Lung (tissue), 12 donors: ENCODE results near the gene PFDN5. TPM values are rescaled to one million over a fixed set of nuclear protein-coding genes. Genes with fewer than 3 reads are reported as not detected.

Experiments
- ATAC-seq: fragments of 200-7000 bp; cut with Tn5 transposase; one replicate; pipeline ENCODE4 v1.9.1; 2020; ENCODE audit warnings: moderate number of reproducible peaks; ENCODE audit not compliant: insufficient read depth, low FRiP score
- DNase-seq, 3 donors: peaks; one replicate each; pipeline ENCODE4 v3.0.0-alpha.2; 2013 to 2017
- H3K27ac ChIP-seq, 2 donors: one replicate each; pipeline ENCODE4 v1.5.1; 2013; ENCODE audit warnings: mild to moderate bottlenecking in 2 of 2, moderate library complexity in 2 of 2, control low read depth in 1 of 2, inconsistent platforms in 1 of 2, low read depth in 1 of 2, low read length in 1 of 2
- H3K27me3 ChIP-seq, 3 donors: one replicate each; pipeline ENCODE4 v1.5.1; 2013; ENCODE audit warnings: low read length in 2 of 3; ENCODE audit not compliant: control insufficient read depth in 3 of 3, insufficient read depth in 3 of 3
- H3K36me3 ChIP-seq, 4 donors: one replicate each; pipeline ENCODE4 v1.5.1; 2013; ENCODE audit warnings: low read length in 4 of 4, mild to moderate bottlenecking in 1 of 4, moderate library complexity in 1 of 4; ENCODE audit not compliant: control insufficient read depth in 4 of 4, insufficient read depth in 4 of 4
- H3K4me1 ChIP-seq, 5 donors: one replicate each; pipeline ENCODE4 v1.5.1; 2013; ENCODE audit warnings: low read length in 5 of 5, mild to moderate bottlenecking in 2 of 5, moderate library complexity in 1 of 5; ENCODE audit not compliant: control insufficient read depth in 5 of 5, insufficient read depth in 5 of 5
- H3K4me3 ChIP-seq: one replicate; pipeline ENCODE4 v1.5.1; 2013; ENCODE audit warnings: mild to moderate bottlenecking, control low read depth, moderate library complexity
- H3K9ac ChIP-seq, 2 donors: one replicate each; pipeline ENCODE4 v1.5.1; 2013; ENCODE audit warnings: low read length in 2 of 2, control low read depth in 1 of 2; ENCODE audit not compliant: insufficient read depth in 1 of 2
- H3K9me3 ChIP-seq, 4 donors: one replicate each; pipeline ENCODE4 v1.5.1; 2013; ENCODE audit warnings: low read length in 3 of 4, mild to moderate bottlenecking in 1 of 4, moderate library complexity in 1 of 4; ENCODE audit not compliant: control insufficient read depth in 4 of 4, insufficient read depth in 3 of 4
- CTCF ChIP-seq: IDR thresholded peaks from 2 replicates; pipeline ENCODE4 v1.5.1; 2012; ENCODE audit warnings: mild to moderate bottlenecking; ENCODE audit errors: control extremely low read depth, extremely low read depth
- WGBS, 2 donors: extraction: QIAGEN DNeasy Blood & Tissue Kit; methylation state at CpG; one replicate each; pipeline ENCODE4 v1.1.7; 2013; 5-methylcytosine and 5-hydroxymethylcytosine counted together
- polyA plus RNA-seq, 2 donors: library from polyadenylated mRNA; stranded (reverse); fragments of 200-250 nt; gene quantifications; one replicate each; pipeline ENCODE4 v1.2.1, GENCODE V29; 2013
- total RNA-seq, 2 donors: library from RNA; depleted of rRNA in 1 of 2; stranded (reverse); fragments of >200 nt in 1 of 2; gene quantifications; one replicate each; pipeline ENCODE4 v1.2.1, GENCODE V29; 2014 to 2021
- donor health status: control.
- donor health status: control.
- donor health status: Bipolar disorder and iron deficiency.
- donor health status: healthy.
- donor health status: DM: yes; HTN: yes; CAD: no.

Gene PFDN5
- total and polyA plus RNA-seq, 4 donors = 351 to 1,722 (median 505) TPM

GRCh38 chr12:53252349-53252916 lies 42.9 kb upstream of the PFDN5 start:
- DNase-seq = peak in 1 of 3 donors; percentile 34
- 8 to 11% methylated on average over 19 of the region's 19 CpGs for WGBS, 2 donors
- ATAC-seq = peak; percentile 3

GRCh38 chr12:53253298-53253697 lies 42.0 kb upstream of the PFDN5 start:
- TF ChIP-seq CTCF = no peak
- Histone ChIP-seq H3K4me1 (peaks cover 0 to 18% (median 9%) of the 10 kb centered on the region in 5 donors), H3K36me3 (peaks cover 0 to 15% (median 9%) of the 10 kb centered on the region in 4 donors), H3K9me3 (no peaks in the 10 kb centered on the region), H3K4me3 (no peak overlapping the region), H3K27ac (no peak overlapping the region), H3K9ac (peak overlapping the region in 1 of 2 donors; percentile 61), H3K27me3 (no peaks in the 10 kb centered on the region)
- WGBS, 2 donors = 94 to 95% methylated on average over 13 of the region's 13 CpGs
- DNase-seq (no peak), ATAC-seq (no peak)

More at GRCh38 chr12:53252349-53252916, 42.9 kb upstream of the PFDN5 start:
- Histone ChIP-seq H3K27me3 (no peaks in the 10 kb centered on the region), H3K9me3 (no peaks in the 10 kb centered on the region), H3K4me1 (peaks cover 0 to 18% (median 9%) of the 10 kb centered on the region in 5 donors), H3K9ac (peak overlapping the region; percentile 61 to 63), H3K36me3 (peaks cover 0 to 15% (median 9%) of the 10 kb centered on the region in 4 donors), H3K27ac (peak overlapping the region; percentile 89 to 93), H3K4me3 (peak overlapping the region; percentile 98)
- TF ChIP-seq CTCF = no peak

- Histone ChIP-seq H3K27me3 (no peaks in the 10 kb centered on the region), H3K36me3 (peaks cover 0 to 15% (median 9%) of the 10 kb centered on the region in 4 donors), H3K4me3 (no peak overlapping the region), H3K27ac (no peak overlapping the region), H3K9me3 (no peaks in the 10 kb centered on the region), H3K9ac (no peak overlapping the region), H3K4me1 (peaks cover 0 to 20% (median 9%) of the 10 kb centered on the region in 5 donors)
- WGBS, 2 donors = 86 to 94% methylated on average over 1 of the region's 1 CpG
- DNase-seq = no peak
- no peak for ATAC-seq
- TF ChIP-seq CTCF = no peak
Observed at GRCh38 chr12:53254816-53255545, 40.4 kb upstream of the PFDN5 start.
